Measurements from ENCODE around the gene CIROP.

Gene CIROP

GRCh38 chr14:23102801-23103200, 2.0 kb downstream of the CIROP start:
- peaks cover 0 to 5% of the 10 kb centered on the region in 2 donors for H3K4me1 Mint-ChIP-seq (ENCODE audit: low read depth in 2 of 2)
- H3K4me3 Mint-ChIP-seq, result no peak overlapping the region
- no peaks in the 10 kb centered on the region for H3K9me3 Mint-ChIP-seq
- no peak for ATAC-seq (replicated peaks)
- no peak overlapping the region for H3K27ac Mint-ChIP-seq
- DNase-seq, result no peak
- H3K36me3 Mint-ChIP-seq (ENCODE audit: insufficient read depth), result peaks cover 7% of the 10 kb centered on the region
- H3K27me3 Mint-ChIP-seq, result peaks cover 9 to 15% of the 10 kb centered on the region in 2 donors

GRCh38 chr14:23101986-23102625, 2.7 kb downstream of the CIROP start:
- Mint-ChIP-seq H3K36me3 (ENCODE audit: insufficient read depth) (peaks cover 7% of the 10 kb centered on the region), H3K27ac (no peak overlapping the region), H3K27me3 (peaks cover 9 to 15% of the 10 kb centered on the region in 2 donors), H3K9me3 (no peaks in the 10 kb centered on the region), H3K4me3 (no peak overlapping the region), H3K4me1 (ENCODE audit: low read depth in 2 of 2) (peaks cover 6% of the 10 kb centered on the region in 2 donors)
- DNase-seq (no peak), ATAC-seq (replicated peaks) (no peak)

- no peak for DNase-seq
- Mint-ChIP-seq H3K4me3 (no peak overlapping the region), H3K27me3 (peaks cover 9 to 15% of the 10 kb centered on the region in 2 donors), H3K4me1 (ENCODE audit: low read depth in 2 of 2) (peaks cover 13 to 14% of the 10 kb centered on the region in 2 donors), H3K27ac (no peak overlapping the region), H3K9me3 (no peaks in the 10 kb centered on the region), H3K36me3 (ENCODE audit: insufficient read depth) (peaks cover 7% of the 10 kb centered on the region)
- ATAC-seq (replicated peaks), result no peak
Measured at GRCh38 chr14:23101213-23101970, 3.4 kb downstream of the CIROP start.

GRCh38 chr14:23099212-23099861, 5.5 kb downstream of the CIROP start:
- DNase-seq, result no peak
- peaks cover 13 to 14% of the 10 kb centered on the region in 2 donors for H3K4me1 Mint-ChIP-seq (ENCODE audit: low read depth in 2 of 2)
- no peaks in the 10 kb centered on the region for H3K9me3 Mint-ChIP-seq
- H3K4me3 Mint-ChIP-seq, result no peak overlapping the region
- ATAC-seq (replicated peaks), result no peak
- peak overlapping the region in 1 of 2 donors; percentile 3 for H3K27ac Mint-ChIP-seq
- H3K36me3 Mint-ChIP-seq (ENCODE audit: insufficient read depth), result peaks cover 7% of the 10 kb centered on the region
- peaks cover 0 to 4% of the 10 kb centered on the region in 2 donors for H3K27me3 Mint-ChIP-seq

GRCh38 chr14:23097786-23098185, 7.0 kb downstream of the CIROP start:
- no peaks in the 10 kb centered on the region for H3K27me3 Mint-ChIP-seq
- H3K36me3 Mint-ChIP-seq (ENCODE audit: insufficient read depth), result peaks cover 7% of the 10 kb centered on the region
- no peak overlapping the region for H3K4me3 Mint-ChIP-seq
- peaks cover 20 to 23% of the 10 kb centered on the region in 2 donors for H3K4me1 Mint-ChIP-seq (ENCODE audit: low read depth in 2 of 2)
- H3K27ac Mint-ChIP-seq, result no peak overlapping the region
- no peak for ATAC-seq (replicated peaks)
- no peaks in the 10 kb centered on the region for H3K9me3 Mint-ChIP-seq
- no peak for DNase-seq

GRCh38 chr14:23095196-23096108, 9.3 kb downstream of the CIROP start, which contains the start of gene C14orf119:
Gene C14orf119 (plus strand): TSS chr14:23095505. CDS start chr14:23097659, 2,154 bp downstream.
- peaks cover 24 to 38% of the 10 kb centered on the region in 2 donors for H3K4me1 Mint-ChIP-seq (ENCODE audit: low read depth in 2 of 2)
- DNase-seq, result peak; percentile 100

GRCh38 chr14:23094666-23095195, 10.1 kb downstream of the CIROP start, which contains the start of gene ACIN1:
Gene ACIN1 (minus strand): TSS chr14:23095136. CDS start chr14:23095112, 24 bp downstream.
- H3K9me3 Mint-ChIP-seq, result no peaks in the 10 kb centered on the region
- DNase-seq (no peak), ATAC-seq (replicated peaks) (peak; percentile 41)
- H3K36me3 Mint-ChIP-seq (ENCODE audit: insufficient read depth), result peaks cover 24% of the 10 kb centered on the region
- no peaks in the 10 kb centered on the region for H3K27me3 Mint-ChIP-seq
- H3K4me1 Mint-ChIP-seq (ENCODE audit: low read depth in 2 of 2), result peaks cover 24 to 44% of the 10 kb centered on the region in 2 donors
- no peak within 1 kb of the TSS for H3K27ac Mint-ChIP-seq
- no peak within 1 kb of the TSS for H3K4me3 Mint-ChIP-seq

More at GRCh38 chr14:23095196-23096108, 9.3 kb downstream of the CIROP start, which contains the start of gene C14orf119:
- no peak within 1 kb of the TSS for H3K4me3 Mint-ChIP-seq
- H3K27me3 Mint-ChIP-seq, result no peaks in the 10 kb centered on the region
- H3K36me3 Mint-ChIP-seq (ENCODE audit: insufficient read depth), result peaks cover 20% of the 10 kb centered on the region
- peak; percentile 85 for ATAC-seq (replicated peaks)
- H3K9me3 Mint-ChIP-seq, result no peaks in the 10 kb centered on the region
- no peak within 1 kb of the TSS for H3K27ac Mint-ChIP-seq

GRCh38 chr14:23093991-23094665, 10.7 kb downstream of the CIROP start:
- ATAC-seq (replicated peaks), result peak; percentile 21
- no peak for DNase-seq
- H3K27ac Mint-ChIP-seq, result no peak overlapping the region
- peaks cover 29% of the 10 kb centered on the region for H3K36me3 Mint-ChIP-seq (ENCODE audit: insufficient read depth)
- H3K9me3 Mint-ChIP-seq, result no peaks in the 10 kb centered on the region
- H3K27me3 Mint-ChIP-seq, result no peaks in the 10 kb centered on the region
- H3K4me1 Mint-ChIP-seq (ENCODE audit: low read depth in 2 of 2), result peaks cover 20 to 48% of the 10 kb centered on the region in 2 donors
- no peak overlapping the region for H3K4me3 Mint-ChIP-seq

GRCh38 chr14:23093526-23093925, 11.3 kb downstream of the CIROP start:
- no peaks in the 10 kb centered on the region for H3K9me3 Mint-ChIP-seq
- H3K4me1 Mint-ChIP-seq (ENCODE audit: low read depth in 2 of 2), result peaks cover 20 to 48% of the 10 kb centered on the region in 2 donors
- ATAC-seq (replicated peaks), result no peak
- DNase-seq, result no peak
- no peak overlapping the region for H3K27ac Mint-ChIP-seq
- H3K27me3 Mint-ChIP-seq, result no peaks in the 10 kb centered on the region
- peaks cover 35% of the 10 kb centered on the region for H3K36me3 Mint-ChIP-seq (ENCODE audit: insufficient read depth)
- H3K4me3 Mint-ChIP-seq, result peak overlapping the region in 1 of 2 donors; percentile 24

GRCh38 chr14:23093104-23093503, 11.7 kb downstream of the CIROP start:
- Mint-ChIP-seq H3K27ac (no peak overlapping the region), H3K4me3 (peak overlapping the region in 1 of 2 donors; percentile 24), H3K36me3 (ENCODE audit: insufficient read depth) (peaks cover 37% of the 10 kb centered on the region), H3K27me3 (no peaks in the 10 kb centered on the region), H3K4me1 (ENCODE audit: low read depth in 2 of 2) (peaks cover 20 to 48% of the 10 kb centered on the region in 2 donors), H3K9me3 (no peaks in the 10 kb centered on the region)
- ATAC-seq (replicated peaks) (no peak), DNase-seq (no peak)

GRCh38 chr14:23091294-23092225, 13.2 kb downstream of the CIROP start:
- Mint-ChIP-seq H3K4me3 (no peak overlapping the region), H3K9me3 (no peaks in the 10 kb centered on the region), H3K27me3 (no peaks in the 10 kb centered on the region), H3K4me1 (ENCODE audit: low read depth in 2 of 2) (peaks cover 19 to 47% of the 10 kb centered on the region in 2 donors), H3K27ac (no peak overlapping the region), H3K36me3 (ENCODE audit: insufficient read depth) (peaks cover 52% of the 10 kb centered on the region)
- DNase-seq, result no peak
- no peak for ATAC-seq (replicated peaks)

All from effector memory CD8-positive, alpha-beta T cell (primary cell).